NB4 (cell line): ENCODE measurements around the gene NCOR1.

Source experiments
- CTCF ChIP-seq: IDR thresholded peaks from one replicate; pipeline ENCODE4 v1.5.1; 2012; ENCODE audit warnings: low read depth, low read length
- MAX ChIP-seq: IDR thresholded peaks from 2 replicates; pipeline ENCODE4 v1.6.1; 2011; ENCODE audit warnings: low read depth, low read length
- POLR2A ChIP-seq: IDR thresholded peaks from 2 replicates; pipeline ENCODE4 v1.6.1; 2011; ENCODE audit warnings: mild to moderate bottlenecking; ENCODE audit not compliant: insufficient read length; ENCODE audit errors: extremely low read depth

- TF ChIP-seq CTCF, result no peak
- TF ChIP-seq POLR2A, result no peak
- TF ChIP-seq MAX, result no peak
These were observed 139.4 kb downstream of the NCOR1 start for GRCh38 chr17:16075949-16076348.
